Parathyroid adenoma (tissue), 2 donors: ENCODE data around the gene SLC8A3.

Experiments
- H2AFZ ChIP-seq: fragments of 300-600 bp; sonication (generic); one replicate; pipeline ENCODE4 v1.7.0; 2017; ENCODE audit warnings: antibody characterized with exemption, mild to moderate bottlenecking
- H3K27ac ChIP-seq: fragments of 300-600 bp; sonication (generic); one replicate; pipeline ENCODE4 v1.7.0; 2017
- H3K27me3 ChIP-seq: fragments of 300-600 bp; sonication (generic); one replicate; pipeline ENCODE4 v1.7.0; 2017; ENCODE audit warnings: low read length; ENCODE audit not compliant: control insufficient read depth, insufficient read depth
- H3K36me3 ChIP-seq: fragments of 300-600 bp; sonication (generic); one replicate; pipeline ENCODE4 v1.7.0; 2017; ENCODE audit warnings: low read length; ENCODE audit not compliant: control insufficient read depth, insufficient read depth
- H3K4me1 ChIP-seq: fragments of 300-600 bp; sonication (generic); one replicate; pipeline ENCODE4 v1.7.0; 2017; ENCODE audit warnings: control low read depth
- H3K4me2 ChIP-seq: fragments of 300-600 bp; sonication (generic); one replicate; pipeline ENCODE4 v1.7.0; 2017; ENCODE audit warnings: low read length
- H3K4me3 ChIP-seq: fragments of 300-600 bp; sonication (generic); one replicate; pipeline ENCODE4 v1.7.0; 2017; ENCODE audit warnings: low read depth, low read length
- H3K79me2 ChIP-seq: fragments of 300-600 bp; sonication (generic); one replicate; pipeline ENCODE4 v1.7.0; 2017; ENCODE audit warnings: control low read depth
- H3K9ac ChIP-seq: fragments of 300-600 bp; sonication (generic); one replicate; pipeline ENCODE4 v1.7.0; 2017; ENCODE audit warnings: mild to moderate bottlenecking
- H3K9me3 ChIP-seq: fragments of 300-600 bp; sonication (generic); one replicate; pipeline ENCODE4 v1.7.0; 2017; ENCODE audit warnings: low read length; ENCODE audit not compliant: control insufficient read depth
- TF ChIP-seq, protein P1 (sequence below): fragments of 300-600 bp; sonication (generic); IDR thresholded peaks from one replicate; pipeline ENCODE4 v1.7.0; 2017; ENCODE audit warnings: antibody characterized with exemption, mild to moderate bottlenecking
- donor health status: primary hyperparathyroidism.

Gene SLC8A3

GRCh38 chr14:70036665-70037064 is 152.1 kb downstream of the SLC8A3 start:
- Histone ChIP-seq H3K79me2 (no peaks in the 10 kb centered on the region), H3K4me2 (no peak overlapping the region), H3K4me1 (no peaks in the 10 kb centered on the region), H3K9ac (no peak overlapping the region), H3K27me3 (no peaks in the 10 kb centered on the region), H3K9me3 (no peaks in the 10 kb centered on the region), H3K27ac (no peak overlapping the region), H3K36me3 (no peaks in the 10 kb centered on the region), H3K4me3 (no peak overlapping the region), H2AFZ (no peak overlapping the region)
- TF ChIP-seq, protein P1, sequence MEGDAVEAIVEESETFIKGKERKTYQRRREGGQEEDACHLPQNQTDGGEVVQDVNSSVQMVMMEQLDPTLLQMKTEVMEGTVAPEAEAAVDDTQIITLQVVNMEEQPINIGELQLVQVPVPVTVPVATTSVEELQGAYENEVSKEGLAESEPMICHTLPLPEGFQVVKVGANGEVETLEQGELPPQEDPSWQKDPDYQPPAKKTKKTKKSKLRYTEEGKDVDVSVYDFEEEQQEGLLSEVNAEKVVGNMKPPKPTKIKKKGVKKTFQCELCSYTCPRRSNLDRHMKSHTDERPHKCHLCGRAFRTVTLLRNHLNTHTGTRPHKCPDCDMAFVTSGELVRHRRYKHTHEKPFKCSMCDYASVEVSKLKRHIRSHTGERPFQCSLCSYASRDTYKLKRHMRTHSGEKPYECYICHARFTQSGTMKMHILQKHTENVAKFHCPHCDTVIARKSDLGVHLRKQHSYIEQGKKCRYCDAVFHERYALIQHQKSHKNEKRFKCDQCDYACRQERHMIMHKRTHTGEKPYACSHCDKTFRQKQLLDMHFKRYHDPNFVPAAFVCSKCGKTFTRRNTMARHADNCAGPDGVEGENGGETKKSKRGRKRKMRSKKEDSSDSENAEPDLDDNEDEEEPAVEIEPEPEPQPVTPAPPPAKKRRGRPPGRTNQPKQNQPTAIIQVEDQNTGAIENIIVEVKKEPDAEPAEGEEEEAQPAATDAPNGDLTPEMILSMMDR: no peak

DNA sequence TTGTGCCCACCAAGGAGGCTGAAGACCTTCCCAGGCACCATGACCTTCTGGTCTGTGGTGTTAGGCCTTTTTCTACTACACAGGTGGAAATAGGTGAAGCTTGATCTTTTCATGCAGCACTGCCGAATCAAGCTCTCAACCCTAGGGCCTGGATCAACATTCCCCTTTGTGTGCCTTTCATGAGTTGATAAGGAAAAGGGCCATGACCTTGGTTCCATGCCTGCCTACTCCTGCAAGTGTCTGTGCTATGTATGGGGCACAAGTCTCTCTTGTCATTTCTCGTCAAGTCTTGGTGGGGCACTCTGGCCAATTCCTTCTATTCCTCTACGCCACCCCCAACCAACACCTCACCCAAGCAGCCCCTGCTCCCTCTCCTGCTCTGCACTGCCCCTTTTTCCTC is 154.5 kb downstream of the SLC8A3 start:
- no peak overlapping the region for H3K4me2 ChIP-seq
- TF ChIP-seq, protein P1: no peak
- no peaks in the 10 kb centered on the region for H3K36me3 ChIP-seq
- no peak overlapping the region for H2AFZ ChIP-seq
- H3K9me3 ChIP-seq: no peaks in the 10 kb centered on the region
- H3K4me1 ChIP-seq: no peaks in the 10 kb centered on the region
- no peak overlapping the region for H3K9ac ChIP-seq
- no peaks in the 10 kb centered on the region for H3K27me3 ChIP-seq
- H3K79me2 ChIP-seq: no peaks in the 10 kb centered on the region
- H3K27ac ChIP-seq: no peak overlapping the region
- H3K4me3 ChIP-seq: no peak overlapping the region

DNA sequence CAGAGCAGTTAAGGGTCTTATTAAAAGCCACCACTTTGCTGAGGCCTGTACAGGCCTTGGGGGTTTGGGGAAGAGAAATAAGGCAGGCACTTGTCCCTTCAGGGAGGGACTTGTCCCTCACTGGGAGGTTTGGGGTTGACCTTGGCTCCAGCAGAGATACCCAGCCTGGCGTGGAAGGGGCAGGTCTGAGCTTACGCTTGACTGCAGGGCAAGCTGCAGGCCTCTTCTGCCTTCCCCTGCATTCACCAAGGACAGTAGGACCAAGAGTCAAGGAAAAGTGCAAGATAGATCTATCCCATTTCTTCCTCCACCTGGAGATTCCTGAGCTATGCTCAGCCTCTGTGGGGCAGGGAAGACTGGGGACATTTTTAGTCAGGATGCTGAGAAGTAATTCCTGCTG is 155.2 kb downstream of the SLC8A3 start:
- H3K9ac ChIP-seq: no peak overlapping the region
- no peak overlapping the region for H3K27ac ChIP-seq
- H3K4me3 ChIP-seq: no peak overlapping the region
- no peaks in the 10 kb centered on the region for H3K27me3 ChIP-seq
- no peaks in the 10 kb centered on the region for H3K79me2 ChIP-seq
- no peaks in the 10 kb centered on the region for H3K36me3 ChIP-seq
- TF ChIP-seq, protein P1: no peak
- H3K4me2 ChIP-seq: no peak overlapping the region
- H3K9me3 ChIP-seq: no peaks in the 10 kb centered on the region
- no peak overlapping the region for H2AFZ ChIP-seq
- H3K4me1 ChIP-seq: no peaks in the 10 kb centered on the region

DNA sequence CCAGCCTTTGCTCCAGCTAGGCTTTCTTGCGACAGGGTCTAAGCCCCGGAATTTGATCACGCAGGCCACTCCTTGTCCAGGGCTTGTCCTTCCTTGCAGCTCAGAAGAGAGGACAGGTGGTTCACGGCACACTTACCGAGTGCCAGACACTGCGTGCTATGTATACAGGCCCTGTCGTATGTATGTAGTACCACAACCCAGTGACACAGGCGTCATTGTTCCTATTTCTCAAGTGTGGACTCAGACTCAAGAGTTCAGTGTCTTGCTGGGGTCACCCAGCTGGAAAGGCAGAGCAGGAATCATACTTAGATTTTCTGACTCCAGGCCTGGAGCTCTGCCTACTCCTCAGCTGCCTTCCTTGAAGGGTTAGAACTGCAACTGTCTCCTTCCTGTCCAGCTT is 155.6 kb downstream of the SLC8A3 start:
- Histone ChIP-seq H3K9ac (no peak overlapping the region), H3K79me2 (no peaks in the 10 kb centered on the region), H2AFZ (no peak overlapping the region), H3K36me3 (no peaks in the 10 kb centered on the region), H3K4me2 (no peak overlapping the region), H3K27me3 (no peaks in the 10 kb centered on the region), H3K4me1 (no peaks in the 10 kb centered on the region), H3K27ac (no peak overlapping the region), H3K4me3 (no peak overlapping the region), H3K9me3 (no peaks in the 10 kb centered on the region)
- TF ChIP-seq, protein P1: no peak

- TF ChIP-seq, protein P1: no peak
- Histone ChIP-seq H3K4me2 (no peak overlapping the region), H3K27me3 (no peaks in the 10 kb centered on the region), H3K4me3 (no peak overlapping the region), H3K9ac (no peak overlapping the region), H2AFZ (no peak overlapping the region), H3K36me3 (no peaks in the 10 kb centered on the region), H3K79me2 (no peaks in the 10 kb centered on the region), H3K4me1 (no peaks in the 10 kb centered on the region), H3K9me3 (no peaks in the 10 kb centered on the region), H3K27ac (no peak overlapping the region)
These were observed 156.3 kb downstream of the SLC8A3 start for GRCh38 chr14:70032447-70032846.
